GM23248 (cell line): Measurements from ENCODE around the gene JARID2. TPM values are rescaled to one million over a fixed set of nuclear protein-coding genes. Genes with fewer than 3 reads are reported as not detected.

Experiments
- DNase-seq: peaks from one replicate; pipeline ENCODE4 v3.0.0-alpha.2; 2015
- H2AFZ ChIP-seq: fragments of 200-600 bp; sonication (generic); 2 replicates; pipeline ENCODE4 v1.6.1; 2016; ENCODE audit warnings: antibody characterized with exemption
- H3F3A ChIP-seq: fragments of 200-600 bp; sonication (generic); 2 replicates; pipeline ENCODE4 v1.6.1; 2016; ENCODE audit warnings: mild to moderate bottlenecking, antibody characterized with exemption, mixed run types; ENCODE audit not compliant: insufficient read depth
- H3K27ac ChIP-seq: fragments of 200-600 bp; sonication (generic); 2 replicates; pipeline ENCODE4 v1.5.1; 2016; ENCODE audit warnings: mild to moderate bottlenecking
- H3K27me3 ChIP-seq: fragments of 200-600 bp; sonication (generic); replicated peaks from 2 replicates; pipeline ENCODE4 v1.6.1; 2016; ENCODE audit warnings: mild to moderate bottlenecking; ENCODE audit not compliant: insufficient read depth
- H3K36me3 ChIP-seq: fragments of 200-600 bp; sonication (generic); 2 replicates; pipeline ENCODE4 v1.6.1; 2016; ENCODE audit warnings: low read depth, mild to moderate bottlenecking
- H3K4me1 ChIP-seq: fragments of 200-600 bp; sonication (generic); 2 replicates; pipeline ENCODE4 v1.6.1; 2016; ENCODE audit warnings: mild to moderate bottlenecking; ENCODE audit not compliant: insufficient read depth
- H3K4me2 ChIP-seq: fragments of 200-600 bp; sonication (generic); one replicate; pipeline ENCODE4 v1.6.1; 2016; ENCODE audit warnings: mild to moderate bottlenecking; ENCODE audit not compliant: unreplicated experiment
- H3K4me3 ChIP-seq: fragments of 200-600 bp; sonication (generic); 2 replicates; pipeline ENCODE4 v1.5.1; 2016; ENCODE audit warnings: mild to moderate bottlenecking
- H3K79me2 ChIP-seq: fragments of 200-600 bp; sonication (generic); 2 replicates; pipeline ENCODE4 v1.6.1; 2016; ENCODE audit warnings: mild to moderate bottlenecking; ENCODE audit not compliant: insufficient read depth
- H3K9ac ChIP-seq: fragments of 200-600 bp; sonication (generic); 2 replicates; pipeline ENCODE4 v1.6.1; 2016; ENCODE audit warnings: mild to moderate bottlenecking
- H3K9me2 ChIP-seq: fragments of 200-600 bp; sonication (generic); 2 replicates; pipeline ENCODE4 v1.6.1; 2016; ENCODE audit warnings: mixed run types, mild to moderate bottlenecking, moderate library complexity; ENCODE audit not compliant: insufficient read depth
- H3K9me3 ChIP-seq: fragments of 200-600 bp; sonication (generic); one replicate; pipeline ENCODE4 v1.6.1; 2017; ENCODE audit warnings: low read depth
- H4K20me1 ChIP-seq: fragments of 200-600 bp; sonication (generic); 2 replicates; pipeline ENCODE4 v1.6.0; 2016; ENCODE audit not compliant: insufficient read depth
- EZH2 ChIP-seq: fragments of 200-600 bp; sonication (generic); IDR thresholded peaks from 2 replicates; pipeline ENCODE4 v1.6.1; 2018; ENCODE audit warnings: antibody characterized with exemption, mild to moderate bottlenecking; ENCODE audit not compliant: insufficient read depth, poor library complexity, severe bottlenecking
- EZH2phosphoT487 ChIP-seq: fragments of 200-600 bp; sonication (generic); IDR thresholded peaks from 2 replicates; pipeline ENCODE4 v1.6.1; 2018; ENCODE audit warnings: antibody characterized with exemption, moderate library complexity, mild to moderate bottlenecking, low read depth; ENCODE audit not compliant: insufficient read depth
- WGBS, 2 experiments: methylation state at CpG; one replicate each; pipeline ENCODE4 v1.1.6; 2015 to 2017; ENCODE audit warnings: low lambda C conversion rate in 2 of 2, low coverage in 1 of 2; ENCODE audit errors: missing lambda C conversion rate in 2 of 2; 5-methylcytosine and 5-hydroxymethylcytosine counted together
- in situ Hi-C: fragments of 300-500 bp; cut with MboI; formaldehyde crosslinking; loops from 2 replicates; pipeline ENCODE4 v1.15.0; 2020
- polyA plus RNA-seq: library from polyadenylated mRNA; unstranded; fragments of >200 nt; fragmentation: Nextera tagmentation; extraction: Ambion mirVana; gene quantifications from 2 replicates; pipeline ENCODE4 v1.2.1, GENCODE V29; 2016
- total RNA-seq: library from RNA; depleted of rRNA; stranded (reverse); fragments of >200 nt; shearing (Covaris generic); gene quantifications from 2 replicates; pipeline ENCODE4 v1.2.3, GENCODE V29; 2014

The JARID2 gene
- total and polyA plus RNA-seq, 2 experiments from 2014 or later = 3.9 to 9.3 TPM

DNA sequence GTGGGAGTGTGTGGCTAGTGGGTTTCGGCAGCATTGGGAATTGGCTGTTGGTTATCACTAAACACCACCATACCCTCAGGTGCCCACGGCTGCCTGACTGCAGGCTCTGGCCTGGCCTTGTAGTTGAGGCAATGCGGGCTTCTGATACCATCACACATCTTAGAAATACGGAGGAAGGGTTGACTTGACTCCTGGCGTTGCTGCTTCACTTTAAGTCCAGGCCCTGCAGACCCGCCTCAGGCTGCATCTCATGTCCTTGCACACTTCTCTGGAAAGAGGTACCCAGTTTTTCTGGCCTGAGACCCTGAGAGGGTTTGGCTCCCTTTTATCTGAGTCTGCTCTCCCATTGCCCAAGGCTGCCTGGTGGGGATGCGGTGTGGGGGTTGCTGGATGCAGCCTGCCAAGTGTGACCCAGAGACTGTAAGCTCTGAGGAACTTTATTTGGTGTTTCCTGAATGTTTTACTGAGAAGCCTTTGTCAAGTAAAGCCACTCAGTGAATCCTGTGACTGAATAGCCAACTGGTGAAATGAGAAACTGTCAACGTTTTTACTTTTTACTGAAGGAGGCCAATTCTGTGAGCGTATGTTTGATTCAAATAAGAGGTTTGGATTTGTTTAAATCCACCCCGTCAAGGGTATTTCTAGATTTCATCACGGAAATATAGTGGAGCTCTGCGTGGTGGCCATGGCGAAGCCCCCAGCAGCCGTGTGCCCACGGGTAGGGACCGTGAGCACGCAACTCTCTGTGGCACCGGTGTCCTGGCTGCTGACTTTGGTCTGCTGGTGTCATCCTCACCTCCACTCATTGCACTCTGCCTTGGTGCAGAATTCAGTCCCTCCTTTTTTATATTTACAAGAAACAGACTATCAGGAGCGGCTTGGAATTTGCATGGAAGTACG is 256.8 kb downstream of the JARID2 start:
- Histone ChIP-seq H3K4me3 (no peak overlapping the region), H3K36me3 (peaks cover 6% of the 10 kb centered on the region; the same call in 1 of the 2 replicates), H3K9me3 (no peaks in the 10 kb centered on the region), H4K20me1 (peaks cover 10% of the 10 kb centered on the region; the same call in 1 of the 2 replicates), H3K4me2 (no peak overlapping the region), H3K79me2 (peaks cover 34% of the 10 kb centered on the region), H3K4me1 (peaks cover 15% of the 10 kb centered on the region), H3K9me2 (no peaks in the 10 kb centered on the region), H2AFZ (no peak overlapping the region), H3F3A (peaks cover 12% of the 10 kb centered on the region), H3K27me3 (no peaks in the 10 kb centered on the region), H3K27ac (no peak overlapping the region), H3K9ac (no peak overlapping the region)
- WGBS, 2 experiments = 89 to 93% methylated on average over 20 of the region's 20 CpGs
- no peak for DNase-seq
- in situ Hi-C loops = no loop called here
- TF ChIP-seq EZH2phosphoT487 = no peak
- no peak for TF ChIP-seq EZH2

DNA sequence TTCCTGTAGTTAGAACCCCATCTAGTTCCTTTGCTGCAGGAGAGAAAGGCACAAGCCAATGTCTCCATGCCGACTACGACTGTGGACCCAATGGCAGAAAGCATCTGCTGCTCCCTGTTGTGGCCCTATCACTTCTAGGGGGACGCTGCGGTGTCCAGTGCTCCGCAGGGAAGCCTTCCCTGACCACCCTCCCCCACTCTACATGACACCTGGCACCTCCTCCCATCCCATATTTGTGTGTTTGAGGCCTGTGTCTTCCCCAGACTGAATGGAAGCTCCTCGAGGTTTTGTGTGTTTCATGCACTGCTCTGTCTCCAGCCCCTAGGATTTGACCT is 257.4 kb downstream of the JARID2 start:
- Histone ChIP-seq H3K9ac (no peak overlapping the region), H3K4me2 (no peak overlapping the region), H3K36me3 (peaks cover 6% of the 10 kb centered on the region; the same call in 1 of the 2 replicates), H2AFZ (no peak overlapping the region), H3F3A (peaks cover 12% of the 10 kb centered on the region), H3K27me3 (no peaks in the 10 kb centered on the region), H4K20me1 (peaks cover 10% of the 10 kb centered on the region; the same call in 1 of the 2 replicates), H3K4me3 (no peak overlapping the region), H3K9me3 (no peaks in the 10 kb centered on the region), H3K4me1 (peaks cover 15% of the 10 kb centered on the region), H3K27ac (no peak overlapping the region), H3K9me2 (no peaks in the 10 kb centered on the region), H3K79me2 (peaks cover 40% of the 10 kb centered on the region)
- DNase-seq = no peak
- in situ Hi-C loops = no loop called here
- TF ChIP-seq EZH2 (no peak), EZH2phosphoT487 (no peak)
- 95 to 97% methylated on average over 6 of the region's 6 CpGs for WGBS, 2 experiments

DNA sequence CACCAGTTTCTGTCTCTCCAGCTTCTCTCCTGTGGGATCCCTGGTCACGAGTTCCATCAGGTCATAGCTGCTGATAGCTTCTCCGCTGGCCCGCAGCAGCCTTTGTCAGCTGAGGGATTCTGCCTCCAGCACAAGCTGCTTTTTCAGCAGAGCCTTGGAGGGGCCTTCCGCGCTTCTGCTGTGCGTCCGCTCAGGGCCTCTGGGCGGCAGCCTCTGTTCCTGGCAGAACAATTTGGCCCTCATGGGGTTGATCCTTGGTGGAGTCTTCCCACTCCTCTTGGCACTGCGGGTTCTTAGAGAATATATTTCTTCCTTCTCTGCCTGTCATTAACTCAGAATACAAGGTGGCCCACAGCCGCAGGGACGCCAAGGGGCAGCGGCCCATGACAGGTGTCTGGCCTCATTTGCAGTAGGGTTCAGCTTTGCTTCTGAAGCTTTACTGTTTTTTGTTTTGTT is 258.2 kb downstream of the JARID2 start:
- no peak for TF ChIP-seq EZH2phosphoT487
- no peaks in the 10 kb centered on the region for H3K27me3 ChIP-seq
- no peak overlapping the region for H2AFZ ChIP-seq
- H4K20me1 ChIP-seq = peaks cover 10% of the 10 kb centered on the region; the same call in 1 of the 2 replicates
- in situ Hi-C loops = no loop called here
- H3K4me2 ChIP-seq = peak overlapping the region; percentile 57
- peak overlapping the region; percentile 70 for H3K9ac ChIP-seq
- peaks cover 43% of the 10 kb centered on the region for H3K79me2 ChIP-seq
- 37 to 44% methylated on average over 12 of the region's 12 CpGs for WGBS, 2 experiments
- H3K36me3 ChIP-seq = peaks cover 6% of the 10 kb centered on the region; the same call in 1 of the 2 replicates
- peak overlapping the region; percentile 62 for H3K27ac ChIP-seq
- H3K4me1 ChIP-seq = peaks cover 15% of the 10 kb centered on the region
- H3K4me3 ChIP-seq = peak overlapping the region; percentile 40; the same call in 1 of the 2 replicates
- H3F3A ChIP-seq = peaks cover 12% of the 10 kb centered on the region
- peak; percentile 41 for DNase-seq
- H3K9me2 ChIP-seq = no peaks in the 10 kb centered on the region
- no peaks in the 10 kb centered on the region for H3K9me3 ChIP-seq

DNA sequence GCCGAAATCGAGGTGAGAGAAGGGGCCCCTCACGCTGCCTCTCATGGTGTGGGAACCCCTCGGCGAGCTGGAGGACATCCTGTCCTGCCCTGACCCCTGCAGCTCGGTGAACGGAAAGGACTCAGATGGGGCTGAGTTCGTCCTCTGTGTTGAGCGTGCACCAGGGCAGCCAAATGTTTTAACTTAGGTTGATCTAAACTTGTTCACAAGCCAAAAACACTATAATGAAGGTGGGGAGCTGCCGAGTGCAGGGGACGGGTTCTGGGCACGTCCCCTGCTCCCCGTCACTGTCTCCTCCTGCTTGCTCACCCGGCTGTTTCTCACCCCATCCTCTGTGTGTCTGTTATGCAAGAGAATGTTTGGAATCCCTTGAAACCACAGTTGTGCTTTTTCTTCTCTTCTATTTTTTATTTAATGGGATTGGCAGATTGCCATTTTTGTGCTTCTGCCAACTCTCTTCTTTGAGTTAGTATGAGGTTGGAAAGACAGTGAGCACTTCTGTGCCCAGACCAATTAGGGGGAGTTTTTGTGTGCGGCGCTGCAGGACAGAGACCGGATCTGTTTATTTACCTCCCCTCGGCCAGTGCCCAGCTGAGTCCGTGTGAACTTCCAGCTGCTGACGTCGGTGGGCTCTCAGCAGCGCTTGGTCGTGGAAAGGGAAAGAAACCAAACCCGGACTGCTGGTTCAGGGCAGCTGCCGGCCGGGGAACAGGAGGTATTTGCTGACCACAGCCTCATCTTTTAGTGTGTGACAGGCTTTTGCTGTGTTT is 258.9 kb downstream of the JARID2 start:
- peak overlapping the region; percentile 57 for H3K4me2 ChIP-seq
- H2AFZ ChIP-seq = no peak overlapping the region
- H3K9me3 ChIP-seq = no peaks in the 10 kb centered on the region
- peaks cover 6% of the 10 kb centered on the region; the same call in 1 of the 2 replicates for H3K36me3 ChIP-seq
- peak overlapping the region; percentile 40 for H3K4me3 ChIP-seq
- peaks cover 43% of the 10 kb centered on the region for H3K79me2 ChIP-seq
- peak overlapping the region; percentile 70 for H3K9ac ChIP-seq
- H3K4me1 ChIP-seq = peaks cover 15% of the 10 kb centered on the region
- peaks cover 12% of the 10 kb centered on the region for H3F3A ChIP-seq
- no peaks in the 10 kb centered on the region for H3K27me3 ChIP-seq
- in situ Hi-C loops = no loop called here
- TF ChIP-seq EZH2phosphoT487 (no peak), EZH2 (no peak)
- peaks cover 10% of the 10 kb centered on the region; the same call in 1 of the 2 replicates for H4K20me1 ChIP-seq
- H3K9me2 ChIP-seq = no peaks in the 10 kb centered on the region
- H3K27ac ChIP-seq = peak overlapping the region; percentile 62
- WGBS, 2 experiments = 2% methylated on average over 26 of the region's 26 CpGs
- peak; percentile 96 for DNase-seq
